C4-2B (cell line): Measurements from ENCODE around the gene EDIL3.

Experiments
- H3K27ac ChIP-seq: fragments of 450-650 bp; 2 replicates; pipeline ENCODE4 v1.5.1; 2017
- ZFX ChIP-seq: fragments of 450-650 bp; IDR thresholded peaks from 2 replicates; pipeline ENCODE4 v1.6.1; 2017
- TF ChIP-seq, protein P1 (sequence below): fragments of 450-650 bp; conservative IDR thresholded peaks from 2 replicates; pipeline ENCODE4 v1.5.1; 2017; ENCODE audit warnings: mild to moderate bottlenecking

The EDIL3 gene

DNA sequence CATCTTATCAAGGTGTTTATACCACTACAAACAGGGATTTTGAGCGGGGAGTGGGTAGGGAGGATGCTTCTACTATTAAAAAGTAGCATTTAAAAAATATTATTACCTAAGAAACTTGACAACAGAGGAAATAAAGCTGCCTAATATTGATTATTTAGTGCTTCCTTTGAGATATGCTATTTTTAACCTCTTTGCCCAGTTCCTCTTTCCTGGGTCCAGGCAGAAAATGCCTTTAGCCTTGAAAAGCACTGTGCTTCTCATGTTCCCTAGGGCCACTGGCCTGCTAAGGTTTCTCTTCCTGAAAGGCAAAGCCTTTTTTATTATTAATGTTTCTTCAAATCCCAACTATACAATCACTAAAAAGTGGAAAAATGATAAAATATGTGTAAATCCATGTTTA, 446.8 kb downstream of the EDIL3 start:
- TF ChIP-seq, protein P1, sequence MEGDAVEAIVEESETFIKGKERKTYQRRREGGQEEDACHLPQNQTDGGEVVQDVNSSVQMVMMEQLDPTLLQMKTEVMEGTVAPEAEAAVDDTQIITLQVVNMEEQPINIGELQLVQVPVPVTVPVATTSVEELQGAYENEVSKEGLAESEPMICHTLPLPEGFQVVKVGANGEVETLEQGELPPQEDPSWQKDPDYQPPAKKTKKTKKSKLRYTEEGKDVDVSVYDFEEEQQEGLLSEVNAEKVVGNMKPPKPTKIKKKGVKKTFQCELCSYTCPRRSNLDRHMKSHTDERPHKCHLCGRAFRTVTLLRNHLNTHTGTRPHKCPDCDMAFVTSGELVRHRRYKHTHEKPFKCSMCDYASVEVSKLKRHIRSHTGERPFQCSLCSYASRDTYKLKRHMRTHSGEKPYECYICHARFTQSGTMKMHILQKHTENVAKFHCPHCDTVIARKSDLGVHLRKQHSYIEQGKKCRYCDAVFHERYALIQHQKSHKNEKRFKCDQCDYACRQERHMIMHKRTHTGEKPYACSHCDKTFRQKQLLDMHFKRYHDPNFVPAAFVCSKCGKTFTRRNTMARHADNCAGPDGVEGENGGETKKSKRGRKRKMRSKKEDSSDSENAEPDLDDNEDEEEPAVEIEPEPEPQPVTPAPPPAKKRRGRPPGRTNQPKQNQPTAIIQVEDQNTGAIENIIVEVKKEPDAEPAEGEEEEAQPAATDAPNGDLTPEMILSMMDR = no peak
- no peak for TF ChIP-seq ZFX
- no peak overlapping the region for H3K27ac ChIP-seq

DNA sequence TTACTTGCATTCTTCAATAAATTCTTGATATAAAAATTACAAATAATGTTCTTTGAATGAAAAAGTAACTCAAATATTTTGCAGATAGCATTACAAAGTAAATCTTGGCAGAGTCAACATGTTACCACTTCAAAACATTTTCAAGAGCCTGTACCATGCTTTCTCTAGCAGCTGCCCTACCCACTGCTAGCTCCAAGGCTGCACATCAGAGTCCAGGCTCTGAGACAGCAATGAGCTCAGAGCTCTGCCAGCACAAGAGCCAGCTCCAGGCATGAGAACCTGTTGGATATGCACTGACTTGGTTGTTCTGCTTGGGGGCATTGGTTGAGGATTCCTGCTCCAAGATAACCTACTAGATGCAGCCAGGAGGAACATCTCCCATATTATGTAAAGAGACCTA, 452.7 kb downstream of the EDIL3 start:
- H3K27ac ChIP-seq = no peak overlapping the region

DNA sequence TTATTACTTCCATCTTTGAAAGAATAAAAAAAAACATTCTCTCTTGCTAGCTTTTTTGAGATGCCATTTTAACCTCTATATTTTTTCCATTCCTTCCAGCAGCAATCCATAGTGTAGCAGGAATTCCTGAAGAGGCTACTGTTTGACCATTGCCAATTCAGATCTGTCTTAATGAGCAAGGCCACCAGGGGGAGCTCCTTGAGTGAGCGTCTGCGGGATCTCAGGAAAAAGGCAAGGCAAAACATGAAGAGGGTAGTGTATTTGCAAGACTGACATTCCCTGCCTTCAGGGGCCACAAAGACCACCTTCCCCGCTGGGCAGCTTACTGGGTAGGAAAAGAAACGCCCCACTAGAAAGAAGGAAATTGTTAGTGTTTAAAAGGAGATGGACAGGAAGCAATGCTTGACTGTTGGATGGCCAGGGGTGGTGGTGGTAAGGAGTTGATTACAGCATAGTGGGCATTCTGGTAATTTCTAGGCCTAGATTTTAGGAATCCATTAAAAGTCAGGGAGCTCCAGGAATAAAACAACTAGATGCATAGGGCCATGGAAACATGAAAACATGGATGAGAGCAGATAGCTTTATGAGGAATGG, 457.4 kb downstream of the EDIL3 start:
- H3K27ac ChIP-seq = no peak overlapping the region
- no peak for TF ChIP-seq ZFX
- TF ChIP-seq, protein P1 = peak; percentile 92

More for the DNA sequence above, 452.7 kb downstream of the EDIL3 start:
- TF ChIP-seq ZFX = no peak
- TF ChIP-seq, protein P1 = no peak

DNA sequence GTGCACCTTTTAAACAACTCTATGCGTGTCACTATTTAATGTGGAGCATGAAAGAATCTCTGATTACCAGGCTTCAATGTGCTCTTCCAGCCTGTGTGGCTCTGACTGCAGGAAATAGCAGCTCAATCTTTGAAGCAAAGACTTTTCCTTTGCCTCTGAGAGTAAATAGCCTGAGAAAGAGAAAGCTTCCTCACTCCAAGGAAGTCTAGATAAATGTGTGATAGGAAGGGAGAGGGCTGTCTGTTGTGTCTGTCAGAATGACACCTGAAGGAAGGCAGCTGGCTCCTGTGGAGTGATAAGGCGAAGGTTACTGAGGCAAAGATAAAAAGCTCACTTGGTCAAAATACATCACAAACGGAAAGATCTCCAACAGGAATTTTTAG, 458.7 kb downstream of the EDIL3 start:
- TF ChIP-seq, protein P1 = no peak
- no peak for TF ChIP-seq ZFX
- H3K27ac ChIP-seq = no peak overlapping the region

DNA sequence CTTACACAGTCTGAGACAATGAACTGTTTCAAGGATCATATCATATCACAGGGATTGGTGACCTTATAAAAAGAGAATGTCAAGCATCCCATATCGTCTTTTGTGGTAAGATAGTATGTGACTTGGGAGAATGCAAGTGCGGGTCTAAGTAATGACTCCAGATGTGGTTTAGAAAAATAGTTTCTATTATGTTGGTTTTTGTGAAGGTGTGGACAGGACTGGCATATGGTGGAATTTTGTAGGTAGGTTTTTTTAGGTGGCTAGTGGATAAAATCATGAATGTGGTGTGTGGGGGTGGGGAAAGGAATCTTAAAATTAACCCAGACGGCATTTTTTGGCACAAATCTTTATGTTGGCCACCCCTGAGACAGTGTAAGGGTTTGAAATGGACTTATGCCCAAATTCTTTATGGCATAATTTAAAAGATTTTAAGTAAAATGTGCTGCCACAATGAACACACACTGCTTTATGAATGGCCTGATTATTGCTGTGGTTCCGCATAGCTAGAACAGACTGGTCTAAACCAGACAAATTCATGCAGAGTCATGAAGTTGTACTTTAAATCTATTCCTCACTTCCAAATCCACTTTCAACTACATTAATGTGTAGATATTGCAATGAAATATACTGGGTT, 459.2 kb downstream of the EDIL3 start:
- no peak overlapping the region for H3K27ac ChIP-seq
- TF ChIP-seq, protein P1 = no peak
- TF ChIP-seq ZFX = no peak

DNA sequence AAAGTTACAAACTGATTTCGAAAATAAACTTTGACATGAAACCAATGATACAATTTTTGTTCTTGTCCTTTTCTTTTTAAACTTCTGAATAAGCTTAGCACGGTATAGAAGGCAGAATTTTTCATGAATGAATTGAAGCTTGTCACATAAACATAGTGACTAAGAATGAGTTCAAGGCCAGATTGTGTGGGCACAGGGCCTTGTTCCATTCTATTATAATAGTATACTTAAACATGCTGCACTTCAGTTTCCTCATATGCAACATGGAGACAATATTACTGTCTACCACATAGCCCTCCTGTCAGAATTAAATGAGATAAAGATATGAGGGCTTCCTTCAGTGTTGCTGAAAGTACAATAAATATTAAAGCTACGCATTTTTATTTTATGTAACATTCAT, 459.8 kb downstream of the EDIL3 start:
- H3K27ac ChIP-seq = no peak overlapping the region
- TF ChIP-seq ZFX = no peak

DNA sequence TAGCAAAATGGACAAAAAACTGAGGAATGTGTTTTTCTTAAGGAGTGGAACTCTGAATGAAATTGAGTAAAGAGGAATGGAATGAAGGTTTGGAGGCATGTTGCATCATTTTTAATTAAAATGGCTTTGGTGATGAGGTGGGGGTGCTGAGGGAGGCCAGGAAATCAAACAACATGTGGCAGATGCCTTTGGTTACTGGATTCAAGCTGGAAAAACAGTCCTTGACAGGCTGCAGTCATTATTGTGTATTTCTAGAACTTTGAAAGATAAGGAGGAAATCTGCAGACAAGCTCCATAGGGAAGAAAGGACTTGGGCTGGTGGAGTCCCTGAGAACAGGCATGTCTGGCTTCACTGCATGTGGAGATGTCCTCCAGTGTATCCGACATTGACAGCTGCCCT, 460.5 kb downstream of the EDIL3 start:
- H3K27ac ChIP-seq = no peak overlapping the region
- TF ChIP-seq, protein P1 = no peak
- TF ChIP-seq ZFX = no peak

DNA sequence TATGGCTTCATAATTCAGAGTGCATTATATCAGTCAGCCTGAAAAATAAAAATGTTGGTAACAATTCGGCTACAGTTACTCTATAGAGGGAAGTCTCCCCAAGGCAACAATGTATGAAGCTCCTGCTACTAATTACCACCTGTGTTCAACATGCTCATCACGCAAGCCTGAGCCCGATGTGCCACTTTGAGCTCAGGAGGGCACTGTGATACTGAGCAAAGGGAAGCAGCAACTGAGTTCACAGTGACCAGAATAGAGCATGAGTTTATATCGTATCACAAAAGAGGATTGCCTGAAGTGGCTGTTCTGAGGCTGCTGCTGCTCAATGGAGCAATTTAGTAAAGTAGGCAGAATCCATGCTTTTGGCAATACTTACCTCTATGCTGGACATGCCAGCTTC, 462.0 kb downstream of the EDIL3 start:
- H3K27ac ChIP-seq = no peak overlapping the region
- TF ChIP-seq, protein P1 = no peak
- TF ChIP-seq ZFX = no peak
